Endothelial cell of umbilical vein (primary cell): ENCODE results near the gene ARHGAP42.

Experiments
- CTCF ChIP-seq, 2 donors: IDR thresholded peaks; 1 replicate in 1 of 2; 2 replicates in 1 of 2; pipeline ENCODE4 v1.5.1; 2011; ENCODE audit warnings: low read length in 2 of 2, mild to moderate bottlenecking in 2 of 2, moderate library complexity in 2 of 2, control low read depth in 1 of 2, inconsistent platforms in 1 of 2, low read depth in 1 of 2; ENCODE audit not compliant: insufficient read depth in 1 of 2; ENCODE audit errors: extremely low read depth in 1 of 2
- EZH2 ChIP-seq: IDR thresholded peaks from 2 replicates; pipeline ENCODE4 v1.6.1; 2012; ENCODE audit warnings: borderline replicate concordance, low read depth, mild to moderate bottlenecking, moderate library complexity, low read length, inconsistent platforms; ENCODE audit not compliant: severe bottlenecking
- MAX ChIP-seq: IDR thresholded peaks from 2 replicates; pipeline ENCODE4 v1.6.1; 2011; ENCODE audit not compliant: insufficient read depth, insufficient read length
- MYC ChIP-seq: IDR thresholded peaks from one replicate; pipeline ENCODE4 v1.6.1; 2011; ENCODE audit warnings: mild to moderate bottlenecking, low read depth, low read length
- POLR2AphosphoS5 ChIP-seq: IDR thresholded peaks from 2 replicates; pipeline ENCODE4 v1.6.1; 2012; ENCODE audit warnings: low read depth, mild to moderate bottlenecking, control low read depth, low read length, moderate library complexity; ENCODE audit not compliant: insufficient read depth

- no peak for TF ChIP-seq POLR2AphosphoS5
- TF ChIP-seq CTCF (IDR thresholded peaks at IDR 0.05; ENCODE audit: extremely low read depth in 1 of 2, insufficient read depth in 1 of 2, low read depth in 1 of 2, low read length in 2 of 2): no peak
- TF ChIP-seq EZH2: no peak
- no peak for TF ChIP-seq MYC
- no peak for TF ChIP-seq MAX
Observed at GRCh38 chr11:101010899-101011298, 323.8 kb downstream of the ARHGAP42 start.
